Nephron progenitor cell (in vitro differentiated cells): Measurements from ENCODE around the gene TXNL1.

Experiments used
- DNase-seq: peaks from one replicate; pipeline ENCODE4 v3.0.0; 2021
- H3K27ac Mint-ChIP-seq: 2 replicates; pipeline ENCODE4 v1.8.0; 2021; ENCODE audit warnings: mild to moderate bottlenecking, moderate library complexity, mixed read lengths
- H3K27me3 Mint-ChIP-seq: 2 replicates; pipeline ENCODE4 v1.8.0; 2021; ENCODE audit warnings: mild to moderate bottlenecking, low read depth, mixed read lengths; ENCODE audit not compliant: poor library complexity
- H3K36me3 Mint-ChIP-seq: 2 replicates; pipeline ENCODE4 v1.8.0; 2021; ENCODE audit warnings: low read depth, mixed read lengths
- H3K4me1 Mint-ChIP-seq: 2 replicates; pipeline ENCODE4 v1.8.0; 2021; ENCODE audit warnings: mixed read lengths
- H3K4me3 Mint-ChIP-seq: 2 replicates; pipeline ENCODE4 v1.8.0; 2021; ENCODE audit warnings: mild to moderate bottlenecking, moderate library complexity, mixed read lengths
- H3K9me3 Mint-ChIP-seq: 2 replicates; pipeline ENCODE4 v1.8.0; 2021; ENCODE audit warnings: mild to moderate bottlenecking, moderate library complexity, mixed read lengths
- TF ChIP-seq, protein P1 (sequence below): fragments of 200-600 bp; sonication (generic); IDR thresholded peaks from 2 replicates; pipeline ENCODE4 v1.5.0; 2021; ENCODE audit warnings: antibody characterized with exemption

Gene TXNL1

DNA sequence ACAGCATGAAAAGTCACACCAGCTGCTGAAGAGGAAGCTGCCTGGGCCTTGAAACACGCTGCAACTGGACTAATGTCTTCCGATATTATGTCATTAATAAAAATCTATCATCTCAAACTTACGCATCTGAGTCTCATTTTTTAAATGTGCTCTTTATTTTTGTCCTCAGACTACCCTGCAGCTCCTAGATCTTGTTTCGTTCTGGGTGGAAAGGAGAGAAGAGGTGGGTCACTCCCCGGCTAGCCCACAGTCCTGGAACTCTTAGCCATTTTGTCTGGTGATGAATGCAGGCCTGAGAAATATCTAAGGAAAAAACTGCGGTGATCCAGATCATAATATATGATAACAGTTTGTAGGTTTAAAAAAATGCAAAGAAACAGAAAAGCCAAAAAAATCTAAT lies 73.3 kb downstream of the TXNL1 start:
- peaks cover 4% of the 10 kb centered on the region for H3K27me3 Mint-ChIP-seq
- peaks cover 40% of the 10 kb centered on the region for H3K4me1 Mint-ChIP-seq
- H3K27ac Mint-ChIP-seq = no peak overlapping the region

GRCh38 chr18:56563568-56563967 lies 74.8 kb downstream of the TXNL1 start:
- Mint-ChIP-seq H3K4me1 (peaks cover 46% of the 10 kb centered on the region), H3K36me3 (no peaks in the 10 kb centered on the region), H3K4me3 (no peak overlapping the region), H3K9me3 (no peaks in the 10 kb centered on the region), H3K27me3 (peaks cover 4% of the 10 kb centered on the region), H3K27ac (peak overlapping the region; percentile 19)
- peak; percentile 73 for DNase-seq
- TF ChIP-seq, protein P1, sequence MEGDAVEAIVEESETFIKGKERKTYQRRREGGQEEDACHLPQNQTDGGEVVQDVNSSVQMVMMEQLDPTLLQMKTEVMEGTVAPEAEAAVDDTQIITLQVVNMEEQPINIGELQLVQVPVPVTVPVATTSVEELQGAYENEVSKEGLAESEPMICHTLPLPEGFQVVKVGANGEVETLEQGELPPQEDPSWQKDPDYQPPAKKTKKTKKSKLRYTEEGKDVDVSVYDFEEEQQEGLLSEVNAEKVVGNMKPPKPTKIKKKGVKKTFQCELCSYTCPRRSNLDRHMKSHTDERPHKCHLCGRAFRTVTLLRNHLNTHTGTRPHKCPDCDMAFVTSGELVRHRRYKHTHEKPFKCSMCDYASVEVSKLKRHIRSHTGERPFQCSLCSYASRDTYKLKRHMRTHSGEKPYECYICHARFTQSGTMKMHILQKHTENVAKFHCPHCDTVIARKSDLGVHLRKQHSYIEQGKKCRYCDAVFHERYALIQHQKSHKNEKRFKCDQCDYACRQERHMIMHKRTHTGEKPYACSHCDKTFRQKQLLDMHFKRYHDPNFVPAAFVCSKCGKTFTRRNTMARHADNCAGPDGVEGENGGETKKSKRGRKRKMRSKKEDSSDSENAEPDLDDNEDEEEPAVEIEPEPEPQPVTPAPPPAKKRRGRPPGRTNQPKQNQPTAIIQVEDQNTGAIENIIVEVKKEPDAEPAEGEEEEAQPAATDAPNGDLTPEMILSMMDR = peak; percentile 67

More for the DNA sequence above, 73.3 kb downstream of the TXNL1 start:
- TF ChIP-seq, protein P1 = no peak
- no peak for DNase-seq
- Mint-ChIP-seq H3K9me3 (no peaks in the 10 kb centered on the region), H3K4me3 (no peak overlapping the region), H3K36me3 (no peaks in the 10 kb centered on the region)

GRCh38 chr18:56562479-56562878 lies 75.9 kb downstream of the TXNL1 start:
- H3K36me3 Mint-ChIP-seq = no peaks in the 10 kb centered on the region
- H3K4me3 Mint-ChIP-seq = no peak overlapping the region
- no peak for DNase-seq
- no peaks in the 10 kb centered on the region for H3K9me3 Mint-ChIP-seq
- H3K27me3 Mint-ChIP-seq = peaks cover 4% of the 10 kb centered on the region
- H3K27ac Mint-ChIP-seq = no peak overlapping the region
- H3K4me1 Mint-ChIP-seq = peaks cover 53% of the 10 kb centered on the region
- TF ChIP-seq, protein P1 = no peak

- no peak overlapping the region for H3K27ac Mint-ChIP-seq
- no peak for DNase-seq
- no peaks in the 10 kb centered on the region for H3K36me3 Mint-ChIP-seq
- H3K4me1 Mint-ChIP-seq = peaks cover 49% of the 10 kb centered on the region
- H3K4me3 Mint-ChIP-seq = no peak overlapping the region
- TF ChIP-seq, protein P1 = no peak
- H3K27me3 Mint-ChIP-seq = peaks cover 8% of the 10 kb centered on the region
- H3K9me3 Mint-ChIP-seq = no peaks in the 10 kb centered on the region
Observed at GRCh38 chr18:56560992-56561391, 77.4 kb downstream of the TXNL1 start.

DNA sequence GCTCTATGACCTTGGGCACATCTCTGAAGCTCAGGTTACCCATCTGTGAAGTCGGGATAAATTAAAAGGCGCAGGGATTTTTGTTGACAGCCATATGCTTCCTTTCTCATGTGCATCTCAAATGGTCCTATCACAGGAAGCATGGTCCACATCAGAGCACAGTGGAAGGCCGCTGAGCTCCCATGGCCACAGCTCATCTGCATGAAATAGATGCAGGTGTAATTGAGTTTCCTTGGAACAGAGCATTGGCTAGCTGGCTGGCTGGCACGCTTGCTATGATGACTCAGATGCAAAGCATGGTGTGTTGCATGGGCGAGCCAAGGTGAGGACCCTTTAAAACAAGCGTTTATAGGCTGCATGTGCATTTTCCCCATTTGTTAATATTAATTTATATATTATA lies 79.3 kb downstream of the TXNL1 start:
- Mint-ChIP-seq H3K36me3 (no peaks in the 10 kb centered on the region), H3K4me3 (no peak overlapping the region), H3K9me3 (peaks cover 7% of the 10 kb centered on the region), H3K27ac (no peak overlapping the region), H3K27me3 (peaks cover 9% of the 10 kb centered on the region), H3K4me1 (peaks cover 36% of the 10 kb centered on the region)
- DNase-seq = no peak
- TF ChIP-seq, protein P1 = no peak

DNA sequence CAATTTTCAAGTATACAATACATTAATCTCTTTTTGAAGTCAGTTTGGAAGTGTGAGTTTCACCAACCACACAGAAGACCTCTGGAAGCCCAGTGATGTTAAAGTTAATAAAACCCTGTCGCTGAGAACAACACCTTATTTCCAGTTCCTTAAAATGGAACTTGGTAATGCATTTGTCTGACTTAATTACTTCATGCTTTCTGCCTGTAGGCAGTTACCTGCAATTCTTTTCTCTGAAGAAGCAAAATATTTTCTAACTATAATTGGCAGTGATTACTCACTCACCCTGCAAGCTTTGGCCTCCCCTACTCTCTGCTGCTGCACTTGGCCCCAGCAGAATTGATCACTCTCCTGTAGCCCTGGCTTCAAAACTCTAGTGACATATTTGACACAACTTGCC lies 81.5 kb downstream of the TXNL1 start:
- TF ChIP-seq, protein P1 = no peak
- H3K27ac Mint-ChIP-seq = no peak overlapping the region
- peaks cover 7% of the 10 kb centered on the region for H3K9me3 Mint-ChIP-seq
- peaks cover 32% of the 10 kb centered on the region for H3K4me1 Mint-ChIP-seq
- H3K27me3 Mint-ChIP-seq = peaks cover 11% of the 10 kb centered on the region
- DNase-seq = no peak
- no peaks in the 10 kb centered on the region for H3K36me3 Mint-ChIP-seq
- no peak overlapping the region for H3K4me3 Mint-ChIP-seq
